Subcutaneous preadipocyte (primary cell): Measurements from ENCODE around the gene KRTAP10-4. TPM values are rescaled to one million over a fixed set of nuclear protein-coding genes. Genes with fewer than 3 reads are reported as not detected.

Experiments
- total RNA-seq: library from RNA; depleted of rRNA; stranded (reverse); fragments of >200 nt; gene quantifications from 2 replicates; pipeline ENCODE4 v1.2.3, GENCODE V29; 2012

Gene KRTAP10-4, protein sequence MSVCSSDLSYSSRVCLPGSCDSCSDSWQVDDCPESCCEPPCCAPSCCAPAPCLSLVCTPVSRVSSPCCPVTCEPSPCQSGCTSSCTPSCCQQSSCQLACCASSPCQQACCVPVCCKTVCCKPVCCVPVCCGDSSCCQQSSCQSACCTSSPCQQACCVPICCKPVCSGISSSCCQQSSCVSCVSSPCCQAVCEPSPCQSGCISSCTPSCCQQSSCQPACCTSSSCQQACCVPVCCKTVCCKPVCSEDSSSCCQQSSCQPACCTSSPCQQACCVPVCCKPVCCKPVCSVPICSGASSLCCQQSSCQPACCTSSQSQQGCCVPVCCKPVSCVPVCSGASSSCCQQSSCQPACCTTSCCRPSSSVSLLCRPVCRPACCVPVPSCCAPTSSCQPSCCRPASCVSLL
- not detected in 2 replicates for total RNA-seq

DNA sequence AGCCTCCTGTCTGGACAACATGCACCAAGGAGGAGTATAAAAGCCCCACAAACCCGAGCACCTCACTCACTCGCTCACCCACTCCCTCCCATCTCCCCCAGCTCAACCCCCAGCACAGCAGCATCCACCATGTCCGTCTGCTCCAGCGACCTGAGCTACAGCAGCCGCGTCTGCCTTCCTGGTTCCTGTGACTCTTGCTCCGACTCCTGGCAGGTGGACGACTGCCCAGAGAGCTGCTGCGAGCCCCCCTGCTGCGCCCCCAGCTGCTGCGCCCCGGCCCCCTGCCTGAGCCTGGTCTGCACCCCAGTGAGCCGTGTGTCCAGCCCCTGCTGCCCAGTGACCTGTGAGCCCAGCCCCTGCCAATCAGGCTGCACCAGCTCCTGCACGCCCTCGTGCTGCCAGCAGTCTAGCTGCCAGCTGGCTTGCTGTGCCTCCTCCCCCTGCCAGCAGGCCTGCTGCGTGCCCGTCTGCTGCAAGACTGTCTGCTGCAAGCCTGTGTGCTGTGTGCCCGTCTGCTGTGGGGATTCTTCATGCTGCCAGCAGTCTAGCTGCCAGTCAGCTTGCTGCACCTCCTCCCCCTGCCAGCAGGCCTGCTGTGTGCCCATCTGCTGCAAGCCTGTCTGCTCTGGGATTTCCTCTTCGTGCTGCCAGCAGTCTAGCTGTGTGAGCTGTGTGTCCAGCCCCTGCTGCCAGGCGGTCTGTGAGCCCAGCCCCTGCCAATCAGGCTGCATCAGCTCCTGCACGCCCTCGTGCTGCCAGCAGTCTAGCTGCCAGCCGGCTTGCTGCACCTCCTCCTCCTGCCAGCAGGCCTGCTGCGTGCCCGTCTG, at the start of gene KRTAP10-4:
TSS of gene KRTAP10-4 (plus strand) at position 100 of the 827 bp plus-strand sequence. CDS start at position 130, 30 bp downstream.

GRCh38 chr21:44539991-44540666, 33.4 kb upstream of the KRTAP10-4 start, which contains the start of gene KRTAP10-1:
Gene KRTAP10-1, minus strand, starts transcription at chr21:44540195. Its CDS starts 45 bp downstream, at chr21:44540150.

GRCh38 chr21:44551340-44551961, 22.1 kb upstream of the KRTAP10-4 start, which contains the start of gene KRTAP10-2:
Gene KRTAP10-2, minus strand, starts transcription at chr21:44551505. Its CDS starts 47 bp downstream, at chr21:44551458.

DNA sequence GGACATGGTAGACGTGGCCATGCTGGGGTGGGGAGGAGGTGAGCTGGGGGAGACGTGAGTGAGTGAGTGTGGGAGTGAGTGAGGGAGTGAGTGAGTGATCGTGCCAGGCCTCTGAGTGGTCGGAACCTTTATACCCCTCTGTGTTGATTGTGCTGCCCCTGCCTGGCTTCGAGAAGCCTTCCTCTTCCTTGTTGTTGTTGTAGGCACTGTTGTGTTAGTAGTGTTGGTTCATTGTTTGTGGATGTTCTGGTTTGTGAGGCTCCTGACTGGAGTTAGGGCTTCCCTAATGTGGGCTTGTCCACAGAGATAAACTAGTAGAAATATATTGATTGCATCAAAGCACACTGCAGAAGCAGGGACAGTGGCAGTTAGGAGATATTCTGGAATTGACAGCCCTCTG, 14.8 kb upstream of the KRTAP10-4 start, which contains the start of gene KRTAP10-3:
TSS of gene KRTAP10-3 (minus strand) at position 101 of the 400 bp plus-strand sequence. CDS start at position 21, 80 bp downstream.

GRCh38 chr21:44580231-44580821, 6.8 kb downstream of the KRTAP10-4 start, which contains the start of gene KRTAP10-5:
Gene KRTAP10-5, minus strand, starts transcription at chr21:44580604. Its CDS starts 26 bp downstream, at chr21:44580578.

GRCh38 chr21:44592446-44593311, 19.1 kb downstream of the KRTAP10-4 start, which contains the start of gene KRTAP10-6:
Gene KRTAP10-6, minus strand, starts transcription at chr21:44592505. Its CDS starts 21 bp downstream, at chr21:44592484.

DNA sequence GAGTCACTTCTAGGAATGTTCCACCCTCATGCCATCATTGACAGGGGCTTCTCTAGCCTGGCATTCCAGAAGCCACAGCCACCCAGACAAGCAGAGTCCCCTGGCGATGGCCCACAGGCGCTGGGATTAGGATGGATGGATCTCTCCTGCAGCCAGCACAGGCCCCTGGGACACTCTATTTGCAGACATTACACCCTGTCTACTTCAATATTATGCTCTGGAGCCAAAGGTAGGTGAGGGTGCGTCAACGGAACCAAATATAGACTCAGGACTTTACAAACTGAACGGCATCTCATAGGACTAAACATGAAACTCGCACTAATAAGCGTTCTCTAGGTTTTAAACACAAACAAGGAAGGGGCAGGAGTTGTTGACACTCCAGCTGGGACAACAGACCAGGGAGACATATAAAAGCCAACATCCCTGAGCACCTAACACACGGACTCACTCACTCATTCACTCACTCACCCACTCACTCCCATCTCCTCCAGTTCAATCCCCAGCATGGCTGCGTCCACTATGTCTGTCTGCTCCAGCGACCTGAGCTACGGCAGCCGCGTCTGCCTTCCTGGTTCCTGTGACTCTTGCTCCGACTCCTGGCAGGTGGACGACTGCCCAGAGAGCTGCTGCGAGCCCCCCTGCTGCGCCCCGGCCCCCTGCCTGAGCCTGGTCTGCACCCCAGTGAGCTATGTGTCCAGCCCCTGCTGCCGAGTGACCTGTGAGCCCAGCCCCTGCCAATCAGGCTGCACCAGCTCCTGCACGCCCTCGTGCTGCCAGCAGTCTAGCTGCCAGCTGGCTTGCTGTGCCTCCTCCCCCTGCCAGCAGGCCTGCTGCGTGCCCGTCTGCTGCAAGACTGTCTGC, 26.8 kb downstream of the KRTAP10-4 start, which contains the start of gene KRTAP10-7:
TSS of gene KRTAP10-7 (plus strand) at position 480 of the 861 bp plus-strand sequence. CDS start at position 505, 25 bp downstream.

DNA sequence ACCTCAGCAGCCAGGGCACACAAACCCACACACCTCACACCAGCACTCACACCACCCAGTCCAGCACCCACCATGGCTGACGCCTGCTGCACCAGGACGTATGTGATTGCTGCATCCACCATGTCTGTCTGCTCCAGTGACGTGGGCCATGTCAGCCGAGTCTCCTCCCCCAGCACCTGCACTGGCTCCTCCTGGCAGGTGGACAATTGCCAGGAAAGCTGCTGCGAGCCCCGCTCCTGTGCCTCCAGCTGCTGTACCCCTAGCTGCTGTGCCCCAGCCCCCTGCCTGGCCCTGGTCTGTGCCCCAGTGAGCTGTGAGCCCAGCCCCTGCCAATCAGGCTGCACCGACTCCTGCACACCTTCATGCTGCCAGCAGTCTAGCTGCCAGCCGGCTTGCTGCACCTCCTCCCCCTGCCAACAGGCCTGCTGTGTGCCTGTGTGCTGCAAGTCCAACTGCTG, 38.5 kb downstream of the KRTAP10-4 start, which contains the start of gene KRTAP10-8:
TSS of gene KRTAP10-8 (plus strand) at position 51 of the 458 bp plus-strand sequence. CDS start at position 73, 22 bp downstream.

Other genes starting within 250 kb of the KRTAP10-4 start
- 5.7 and 11.0 TPM in 2 replicates for gene CFAP410, start 234.3 kb upstream of the KRTAP10-4 start, total RNA-seq
- not detected in 2 replicates for gene TRPM2, start 220.1 kb upstream of the KRTAP10-4 start, total RNA-seq
- gene LRRC3, start 118.2 kb upstream of the KRTAP10-4 start, total RNA-seq, result 1.2 and 1.5 TPM in 2 replicates
- not detected in 2 replicates for gene KRTAP10-1, start 33.5 kb upstream of the KRTAP10-4 start, total RNA-seq
- not detected in 2 replicates for gene KRTAP10-2, start 22.2 kb upstream of the KRTAP10-4 start, total RNA-seq
- gene KRTAP10-3, start 14.9 kb upstream of the KRTAP10-4 start, total RNA-seq, result not detected in 2 replicates
- gene KRTAP10-5, start 6.9 kb downstream of the KRTAP10-4 start, total RNA-seq, result not detected in 2 replicates
- not detected in 2 replicates for gene KRTAP10-6, start 18.8 kb downstream of the KRTAP10-4 start, total RNA-seq
- not detected in 2 replicates for gene KRTAP10-7, start 26.9 kb downstream of the KRTAP10-4 start, total RNA-seq
- gene KRTAP10-8, start 38.4 kb downstream of the KRTAP10-4 start, total RNA-seq, result not detected in 2 replicates
- not detected in 2 replicates for gene KRTAP10-9, start 53.4 kb downstream of the KRTAP10-4 start, total RNA-seq
- not detected in 2 replicates for gene KRTAP10-10, start 63.6 kb downstream of the KRTAP10-4 start, total RNA-seq
- gene KRTAP10-11, start 72.7 kb downstream of the KRTAP10-4 start, total RNA-seq, result not detected in 2 replicates
- not detected in 2 replicates for gene KRTAP12-4, start 80.9 kb downstream of the KRTAP10-4 start, total RNA-seq
- not detected in 2 replicates for gene KRTAP12-3, start 84.2 kb downstream of the KRTAP10-4 start, total RNA-seq
- not detected in 2 replicates for gene KRTAP12-2, start 93.2 kb downstream of the KRTAP10-4 start, total RNA-seq
- gene KRTAP12-1, start 108.4 kb downstream of the KRTAP10-4 start, total RNA-seq, result not detected in 2 replicates
- not detected in 2 replicates for gene KRTAP10-12, start 123.4 kb downstream of the KRTAP10-4 start, total RNA-seq
- gene TSPEAR, start 137.8 kb downstream of the KRTAP10-4 start, total RNA-seq, result not detected in 2 replicates
- gene UBE2G2, start 228.1 kb downstream of the KRTAP10-4 start, total RNA-seq, result 92.7 and 94.8 TPM in 2 replicates
- 69.0 and 84.1 TPM in 2 replicates for gene SUMO3, start 244.3 kb downstream of the KRTAP10-4 start, total RNA-seq